DOHH2 (cell line): Measurements from ENCODE around the gene DOCK8.

Experiments used
- H3F3A ChIP-seq: fragments of 200-600 bp; sonication (generic), shearing (Covaris generic); 2 replicates; pipeline ENCODE4 v1.6.0; 2016; ENCODE audit warnings: antibody characterized with exemption, mild to moderate bottlenecking; ENCODE audit not compliant: control insufficient read depth, insufficient read depth
- H3K27ac ChIP-seq: fragments of 200-600 bp; sonication (generic); 2 replicates; pipeline ENCODE4 v1.5.1; 2014; ENCODE audit warnings: low read depth, mild to moderate bottlenecking, low read length, moderate library complexity
- H3K27me3 ChIP-seq: fragments of 200-600 bp; sonication (generic); 2 replicates; pipeline ENCODE4 v1.6.1; 2014; ENCODE audit warnings: mild to moderate bottlenecking, low read length, mixed read lengths; ENCODE audit not compliant: control insufficient read depth
- H3K36me3 ChIP-seq: fragments of 200-600 bp; sonication (generic); 2 replicates; pipeline ENCODE4 v1.6.1; 2014; ENCODE audit warnings: mild to moderate bottlenecking, low read length, moderate library complexity, mixed read lengths; ENCODE audit not compliant: control insufficient read depth
- H3K4me1 ChIP-seq: fragments of 200-600 bp; sonication (generic); 2 replicates; pipeline ENCODE4 v1.6.1; 2014; ENCODE audit warnings: mild to moderate bottlenecking, low read length, mixed read lengths; ENCODE audit not compliant: control insufficient read depth
- H3K4me2 ChIP-seq: fragments of 200-600 bp; sonication (generic); 2 replicates; pipeline ENCODE4 v1.6.0; 2014; ENCODE audit warnings: mild to moderate bottlenecking, low read length, moderate library complexity
- H3K4me3 ChIP-seq: fragments of 200-600 bp; sonication (generic); 2 replicates; pipeline ENCODE4 v1.5.1; 2014; ENCODE audit warnings: mild to moderate bottlenecking, low read length, mixed read lengths
- H3K79me2 ChIP-seq: fragments of 200-600 bp; sonication (generic); 2 replicates; pipeline ENCODE4 v1.6.1; 2014; ENCODE audit warnings: mild to moderate bottlenecking, low read length, mixed read lengths; ENCODE audit not compliant: control insufficient read depth
- H3K9me2 ChIP-seq: fragments of 200-600 bp; sonication (generic); replicated peaks from 2 replicates; pipeline ENCODE4 v1.6.1; 2014; ENCODE audit warnings: mild to moderate bottlenecking, low read length, mixed read lengths; ENCODE audit not compliant: control insufficient read depth
- H3K9me3 ChIP-seq: fragments of 200-600 bp; sonication (generic); 2 replicates; pipeline ENCODE4 v1.6.1; 2014; ENCODE audit warnings: antibody characterized with exemption, low read length, mixed read lengths; ENCODE audit not compliant: control insufficient read depth, insufficient read depth
- H4K20me1 ChIP-seq: fragments of 200-600 bp; sonication (generic); 2 replicates; pipeline ENCODE4 v1.6.0; 2014; ENCODE audit warnings: low read depth, mild to moderate bottlenecking, antibody characterized with exemption, low read length, moderate library complexity; ENCODE audit not compliant: control insufficient read depth, insufficient read depth
- EZH2phosphoT487 ChIP-seq: fragments of 200-600 bp; sonication (generic); IDR thresholded peaks from 2 replicates; pipeline ENCODE4 v1.6.1; 2017; ENCODE audit warnings: borderline replicate concordance, mild to moderate bottlenecking, antibody characterized with exemption, low read length, moderate library complexity, mixed read lengths
- TF ChIP-seq, protein P1 (sequence below): fragments of 200-600 bp; sonication (generic); IDR thresholded peaks from one replicate; pipeline ENCODE4 v1.5.1; 2014; ENCODE audit warnings: antibody characterized with exemption, mild to moderate bottlenecking, low read depth, low read length; ENCODE audit not compliant: poor library complexity, severe bottlenecking

DOCK8 gene

DNA sequence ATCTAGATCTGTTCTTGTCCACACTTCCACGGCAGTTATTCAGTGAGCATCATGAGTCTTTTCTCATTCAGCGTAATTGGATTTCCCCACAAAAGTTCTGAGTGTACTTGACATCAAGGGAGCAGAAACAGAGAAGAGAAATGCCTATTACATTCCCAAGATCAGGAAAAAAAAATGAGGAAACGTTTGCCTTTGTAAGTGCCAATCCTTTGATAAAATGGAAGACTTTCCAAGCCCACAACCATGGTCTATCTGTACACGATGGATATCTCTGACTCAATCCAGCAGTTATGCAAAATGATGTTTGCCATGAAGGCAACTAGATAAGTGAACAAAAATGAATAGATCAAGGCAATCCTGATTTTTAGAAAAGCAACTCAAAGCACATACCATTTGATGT lies 235.9 kb downstream of the DOCK8 start:
- Histone ChIP-seq H3K9me2 (no peaks in the 10 kb centered on the region), H3K27ac (no peak overlapping the region), H3K79me2 (no peaks in the 10 kb centered on the region), H3K4me1 (no peaks in the 10 kb centered on the region), H3F3A (no peaks in the 10 kb centered on the region), H3K27me3 (no peaks in the 10 kb centered on the region), H3K4me2 (no peak overlapping the region), H3K4me3 (no peak overlapping the region), H3K9me3 (no peaks in the 10 kb centered on the region), H3K36me3 (peaks cover 24% of the 10 kb centered on the region), H4K20me1 (no peaks in the 10 kb centered on the region)
- TF ChIP-seq, protein P1, sequence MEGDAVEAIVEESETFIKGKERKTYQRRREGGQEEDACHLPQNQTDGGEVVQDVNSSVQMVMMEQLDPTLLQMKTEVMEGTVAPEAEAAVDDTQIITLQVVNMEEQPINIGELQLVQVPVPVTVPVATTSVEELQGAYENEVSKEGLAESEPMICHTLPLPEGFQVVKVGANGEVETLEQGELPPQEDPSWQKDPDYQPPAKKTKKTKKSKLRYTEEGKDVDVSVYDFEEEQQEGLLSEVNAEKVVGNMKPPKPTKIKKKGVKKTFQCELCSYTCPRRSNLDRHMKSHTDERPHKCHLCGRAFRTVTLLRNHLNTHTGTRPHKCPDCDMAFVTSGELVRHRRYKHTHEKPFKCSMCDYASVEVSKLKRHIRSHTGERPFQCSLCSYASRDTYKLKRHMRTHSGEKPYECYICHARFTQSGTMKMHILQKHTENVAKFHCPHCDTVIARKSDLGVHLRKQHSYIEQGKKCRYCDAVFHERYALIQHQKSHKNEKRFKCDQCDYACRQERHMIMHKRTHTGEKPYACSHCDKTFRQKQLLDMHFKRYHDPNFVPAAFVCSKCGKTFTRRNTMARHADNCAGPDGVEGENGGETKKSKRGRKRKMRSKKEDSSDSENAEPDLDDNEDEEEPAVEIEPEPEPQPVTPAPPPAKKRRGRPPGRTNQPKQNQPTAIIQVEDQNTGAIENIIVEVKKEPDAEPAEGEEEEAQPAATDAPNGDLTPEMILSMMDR, result no peak
- no peak for TF ChIP-seq EZH2phosphoT487

DNA sequence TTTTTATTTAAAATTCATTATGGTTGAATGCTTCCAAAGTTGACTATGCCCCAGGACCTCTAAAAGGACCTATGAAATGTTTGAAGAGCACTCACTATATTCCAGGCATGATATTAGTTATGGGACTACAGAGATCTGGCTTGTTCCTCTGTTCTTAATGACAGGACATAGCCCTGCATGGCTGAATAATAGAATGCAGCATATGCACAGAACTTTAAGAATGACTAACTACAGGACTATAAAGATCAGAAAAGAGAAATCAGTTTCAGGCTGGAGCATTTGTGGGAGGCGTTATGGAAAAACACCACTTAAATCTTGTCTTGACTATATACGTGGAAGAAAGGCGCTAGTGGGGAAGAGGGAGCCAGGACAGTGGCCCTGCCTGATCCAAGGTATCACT lies 239.2 kb downstream of the DOCK8 start:
- Histone ChIP-seq H3K79me2 (no peaks in the 10 kb centered on the region), H3K27me3 (no peaks in the 10 kb centered on the region), H3K4me2 (no peak overlapping the region), H3K27ac (no peak overlapping the region), H3K9me2 (no peaks in the 10 kb centered on the region), H3K36me3 (peaks cover 26% of the 10 kb centered on the region), H4K20me1 (no peaks in the 10 kb centered on the region), H3K4me3 (no peak overlapping the region), H3F3A (no peaks in the 10 kb centered on the region), H3K9me3 (no peaks in the 10 kb centered on the region), H3K4me1 (no peaks in the 10 kb centered on the region)
- no peak for TF ChIP-seq EZH2phosphoT487
- TF ChIP-seq, protein P1, result no peak

- H3K9me2 ChIP-seq, result no peaks in the 10 kb centered on the region
- no peaks in the 10 kb centered on the region for H4K20me1 ChIP-seq
- peaks cover 14% of the 10 kb centered on the region for H3K36me3 ChIP-seq
- H3K79me2 ChIP-seq, result no peaks in the 10 kb centered on the region
- no peak overlapping the region for H3K27ac ChIP-seq
- H3K4me2 ChIP-seq, result no peak overlapping the region
- H3K4me1 ChIP-seq, result peaks cover 6% of the 10 kb centered on the region
- TF ChIP-seq, protein P1, result no peak
- no peak for TF ChIP-seq EZH2phosphoT487
- H3F3A ChIP-seq, result no peaks in the 10 kb centered on the region
- no peaks in the 10 kb centered on the region for H3K9me3 ChIP-seq
- H3K4me3 ChIP-seq, result no peak overlapping the region
- H3K27me3 ChIP-seq, result no peaks in the 10 kb centered on the region
These were observed 241.7 kb downstream of the DOCK8 start for GRCh38 chr9:456365-456764.

DNA sequence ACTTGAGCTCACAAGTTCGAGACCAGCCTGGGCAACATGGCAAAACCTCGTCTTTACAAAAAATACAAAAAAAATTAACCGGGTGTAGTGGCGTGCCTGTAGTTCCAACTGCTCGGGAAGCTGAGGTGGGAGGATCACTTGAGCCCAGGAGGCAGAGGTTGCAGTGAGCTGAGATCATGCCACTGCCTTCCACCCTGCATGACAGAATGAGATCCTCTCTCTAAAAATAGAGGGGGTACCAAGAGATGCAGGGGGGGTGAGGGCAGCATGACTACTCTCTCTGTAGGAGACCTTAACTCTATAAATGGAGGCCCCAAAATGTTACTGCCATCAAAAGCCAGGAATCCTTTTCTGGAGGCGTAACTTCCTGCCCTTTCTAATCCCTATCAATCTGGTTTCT lies 243.9 kb downstream of the DOCK8 start:
- TF ChIP-seq, protein P1, result no peak
- no peak for TF ChIP-seq EZH2phosphoT487
- Histone ChIP-seq H3K27me3 (no peaks in the 10 kb centered on the region), H4K20me1 (no peaks in the 10 kb centered on the region)

More for the DNA sequence above, 243.9 kb downstream of the DOCK8 start:
- Histone ChIP-seq H3K27ac (no peak overlapping the region), H3K9me3 (no peaks in the 10 kb centered on the region), H3K4me3 (no peak overlapping the region), H3F3A (no peaks in the 10 kb centered on the region), H3K36me3 (peaks cover 19% of the 10 kb centered on the region), H3K4me2 (no peak overlapping the region), H3K9me2 (no peaks in the 10 kb centered on the region), H3K79me2 (no peaks in the 10 kb centered on the region), H3K4me1 (peaks cover 6% of the 10 kb centered on the region)
